Measurements from ENCODE around the gene CTNNA3. TPM values are rescaled to one million over a fixed set of nuclear protein-coding genes. Genes with fewer than 3 reads are reported as not detected.

Gene CTNNA3
- total RNA-seq, 2 donors from 2014 or later: 3.2 to 7.2 TPM

DNA sequence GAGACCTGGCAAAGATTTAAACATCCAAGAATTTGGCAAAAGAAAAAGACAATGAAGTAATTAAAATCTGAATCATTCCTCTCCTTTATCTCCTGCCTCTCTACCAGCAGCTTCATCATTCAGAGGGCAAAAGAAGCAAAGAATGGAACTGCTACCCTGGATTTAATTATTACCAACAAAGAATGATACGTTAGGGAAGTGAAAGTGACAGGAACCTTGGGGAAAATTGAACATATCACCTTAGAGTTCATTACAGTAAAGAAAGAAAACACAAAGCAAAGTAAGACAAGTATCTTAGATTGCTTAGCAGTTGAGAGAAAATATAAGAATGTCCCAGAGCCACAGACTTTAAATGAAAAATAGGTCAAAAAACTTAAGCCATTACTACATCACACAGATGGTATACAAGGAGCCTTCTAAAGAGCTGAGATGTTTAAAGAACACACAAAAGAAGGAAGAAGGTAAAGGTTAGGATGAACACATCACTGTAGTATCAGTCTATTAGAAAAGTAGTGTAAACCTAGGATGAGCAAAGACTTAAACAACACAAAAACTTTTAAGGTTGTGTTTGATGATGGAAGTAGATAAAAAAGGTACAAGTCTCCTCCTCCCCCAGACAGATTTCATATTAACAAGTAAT lies 17.5 kb downstream of the CTNNA3 start:
- H3K27ac ChIP-seq (ENCODE audit: low read depth, low read length): no peak overlapping the region
- TF ChIP-seq, protein P1, sequence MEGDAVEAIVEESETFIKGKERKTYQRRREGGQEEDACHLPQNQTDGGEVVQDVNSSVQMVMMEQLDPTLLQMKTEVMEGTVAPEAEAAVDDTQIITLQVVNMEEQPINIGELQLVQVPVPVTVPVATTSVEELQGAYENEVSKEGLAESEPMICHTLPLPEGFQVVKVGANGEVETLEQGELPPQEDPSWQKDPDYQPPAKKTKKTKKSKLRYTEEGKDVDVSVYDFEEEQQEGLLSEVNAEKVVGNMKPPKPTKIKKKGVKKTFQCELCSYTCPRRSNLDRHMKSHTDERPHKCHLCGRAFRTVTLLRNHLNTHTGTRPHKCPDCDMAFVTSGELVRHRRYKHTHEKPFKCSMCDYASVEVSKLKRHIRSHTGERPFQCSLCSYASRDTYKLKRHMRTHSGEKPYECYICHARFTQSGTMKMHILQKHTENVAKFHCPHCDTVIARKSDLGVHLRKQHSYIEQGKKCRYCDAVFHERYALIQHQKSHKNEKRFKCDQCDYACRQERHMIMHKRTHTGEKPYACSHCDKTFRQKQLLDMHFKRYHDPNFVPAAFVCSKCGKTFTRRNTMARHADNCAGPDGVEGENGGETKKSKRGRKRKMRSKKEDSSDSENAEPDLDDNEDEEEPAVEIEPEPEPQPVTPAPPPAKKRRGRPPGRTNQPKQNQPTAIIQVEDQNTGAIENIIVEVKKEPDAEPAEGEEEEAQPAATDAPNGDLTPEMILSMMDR (conservative IDR thresholded peaks at IDR 0.05): no peak
- no peaks in the 10 kb centered on the region for H3K27me3 Mint-ChIP-seq (ENCODE audit: insufficient read depth)
- WGBS, 2 experiments (ENCODE audit: insufficient coverage in 1 of 2, insufficient read length in 1 of 2): 86% methylated on average over 1 of the region's 1 CpG; no CpG with 5 or more reads in 1 of the 2 experiments
- H3K9me3 Mint-ChIP-seq: peaks cover 9% of the 10 kb centered on the region
- H3K4me3 ChIP-seq (ENCODE audit: low read length): no peak overlapping the region
- no peak overlapping the region for H3K27ac Mint-ChIP-seq
- no peak for DNase-seq
- H3K4me3 Mint-ChIP-seq: no peak overlapping the region
- no peaks in the 10 kb centered on the region for H3K4me1 ChIP-seq (ENCODE audit: control insufficient read depth, insufficient read depth, low read length)
- H3K36me3 ChIP-seq (ENCODE audit: control insufficient read depth, insufficient read depth, low read length): no peaks in the 10 kb centered on the region
- peaks cover 5% of the 10 kb centered on the region for H3K9me3 ChIP-seq (ENCODE audit: control insufficient read depth, low read length)
- no peaks in the 10 kb centered on the region for H3K27me3 ChIP-seq (ENCODE audit: control insufficient read depth, insufficient read depth, low read length, poor library complexity, severe bottlenecking)
- H3K9ac ChIP-seq (ENCODE audit: extremely low read depth, low read length, poor library complexity, severe bottlenecking): no peak overlapping the region
- no peaks in the 10 kb centered on the region for H3K4me1 Mint-ChIP-seq
- H3K36me3 Mint-ChIP-seq (ENCODE audit: low read depth): peaks cover under 1% of the 10 kb centered on the region

DNA sequence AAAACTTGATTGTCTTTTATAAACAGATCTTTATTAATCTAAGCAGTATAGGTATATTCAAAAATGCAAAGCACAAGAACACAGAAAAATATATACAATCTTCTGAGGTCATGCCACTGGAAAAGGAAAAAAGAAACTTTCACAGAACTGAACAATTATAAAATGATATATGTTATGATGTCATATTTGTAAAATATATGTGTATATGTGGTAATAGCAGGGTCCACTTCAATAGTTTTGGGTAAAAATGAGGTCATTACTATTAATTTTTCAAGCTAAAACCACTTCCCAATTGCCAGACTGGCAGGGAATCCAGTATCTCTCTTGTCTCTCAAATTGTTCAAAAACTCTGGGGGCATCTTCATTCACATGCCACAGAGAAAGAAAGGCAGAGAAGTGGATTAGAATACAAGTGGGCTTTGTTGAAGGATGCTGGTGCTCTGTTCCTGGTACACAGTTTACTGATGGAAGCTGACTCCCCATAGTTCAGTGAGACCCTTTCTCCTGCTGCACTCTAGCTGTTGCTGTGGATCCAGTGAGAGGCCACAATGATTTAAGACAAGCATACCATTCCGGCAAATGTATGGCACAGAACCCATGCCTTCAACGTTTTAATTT lies 19.7 kb downstream of the CTNNA3 start:
- Mint-ChIP-seq H3K9me3 (no peaks in the 10 kb centered on the region), H3K27me3 (ENCODE audit: insufficient read depth) (no peaks in the 10 kb centered on the region), H3K27ac (no peak overlapping the region), H3K36me3 (ENCODE audit: low read depth) (no peaks in the 10 kb centered on the region), H3K4me3 (no peak overlapping the region), H3K4me1 (no peaks in the 10 kb centered on the region)
- Histone ChIP-seq H3K27me3 (ENCODE audit: control insufficient read depth, insufficient read depth, low read length, poor library complexity, severe bottlenecking) (no peaks in the 10 kb centered on the region), H3K36me3 (ENCODE audit: control insufficient read depth, insufficient read depth, low read length) (no peaks in the 10 kb centered on the region), H3K9me3 (ENCODE audit: control insufficient read depth, low read length) (no peaks in the 10 kb centered on the region), H3K4me1 (ENCODE audit: control insufficient read depth, insufficient read depth, low read length) (no peaks in the 10 kb centered on the region), H3K4me3 (ENCODE audit: low read length) (no peak overlapping the region), H3K27ac (ENCODE audit: low read depth, low read length) (no peak overlapping the region), H3K9ac (ENCODE audit: extremely low read depth, low read length, poor library complexity, severe bottlenecking) (no peak overlapping the region)
- TF ChIP-seq, protein P1 (conservative IDR thresholded peaks at IDR 0.05): no peak
- WGBS, 2 experiments (ENCODE audit: insufficient coverage in 1 of 2, insufficient read length in 1 of 2): 83 to 100% methylated on average over 1 to 2 of the region's 2 CpGs
- DNase-seq: no peak

DNA sequence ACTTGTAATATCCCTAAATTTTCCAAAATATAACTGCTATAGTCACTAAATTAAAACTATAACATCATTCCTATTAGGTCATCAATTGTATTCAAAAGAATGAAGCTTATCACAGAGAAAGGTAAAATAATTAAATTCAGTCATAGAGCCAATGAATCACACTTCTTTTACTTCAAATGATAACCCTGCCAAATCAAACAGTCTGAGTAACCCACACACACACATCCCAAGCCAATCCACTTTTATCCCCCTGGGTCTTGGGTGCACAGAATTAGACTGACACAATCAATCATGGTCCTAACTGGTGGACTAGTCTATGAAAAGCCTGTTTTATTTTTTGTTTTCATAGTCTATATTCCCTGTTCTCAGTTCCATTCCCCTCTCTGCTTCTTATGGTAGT lies 25.6 kb downstream of the CTNNA3 start:
- Mint-ChIP-seq H3K9me3 (no peaks in the 10 kb centered on the region), H3K27me3 (ENCODE audit: insufficient read depth) (no peaks in the 10 kb centered on the region), H3K4me3 (no peak overlapping the region), H3K27ac (no peak overlapping the region), H3K36me3 (ENCODE audit: low read depth) (no peaks in the 10 kb centered on the region), H3K4me1 (peaks cover 3% of the 10 kb centered on the region)
- Histone ChIP-seq H3K9ac (ENCODE audit: extremely low read depth, low read length, poor library complexity, severe bottlenecking) (no peak overlapping the region), H3K4me3 (ENCODE audit: low read length) (no peak overlapping the region), H3K4me1 (ENCODE audit: control insufficient read depth, insufficient read depth, low read length) (peaks cover 1% of the 10 kb centered on the region), H3K36me3 (ENCODE audit: control insufficient read depth, insufficient read depth, low read length) (no peaks in the 10 kb centered on the region), H3K27ac (ENCODE audit: low read depth, low read length) (no peak overlapping the region), H3K9me3 (ENCODE audit: control insufficient read depth, low read length) (no peaks in the 10 kb centered on the region), H3K27me3 (ENCODE audit: control insufficient read depth, insufficient read depth, low read length, poor library complexity, severe bottlenecking) (no peaks in the 10 kb centered on the region)
- TF ChIP-seq, protein P1 (conservative IDR thresholded peaks at IDR 0.05): no peak
- DNase-seq: no peak
